Stimulated activated CD4-positive, alpha-beta T cell treated with anti-CD3 and anti-CD28 coated beads, Interleukin-15, amount 100 ng/mL, for 24 hours (primary cell): ENCODE data around the gene CHCHD4.
A peak's percentile ranks its signal among the peaks of the same experiment; 100 is the strongest.

Experiments used
- DNase-seq: peaks from one replicate; pipeline ENCODE4 v3.0.0-alpha.2; 2020

The CHCHD4 gene

GRCh38 chr3:14124615-14125192 is at the start of gene CHCHD4, which contains the start of gene TMEM43:
TSS of gene CHCHD4 (minus strand) at chr3:14124870. CDS start at chr3:14124676, 194 bp downstream.
TSS of gene TMEM43 (plus strand) at chr3:14125052. CDS start at chr3:14125194, 142 bp downstream.
- DNase-seq: peak; percentile 98

- DNase-seq: no peak
Measured at GRCh38 chr3:14172496-14172895, 47.8 kb upstream of the CHCHD4 start.

GRCh38 chr3:14170531-14171159 is 46.0 kb upstream of the CHCHD4 start:
- DNase-seq: no peak

DNA sequence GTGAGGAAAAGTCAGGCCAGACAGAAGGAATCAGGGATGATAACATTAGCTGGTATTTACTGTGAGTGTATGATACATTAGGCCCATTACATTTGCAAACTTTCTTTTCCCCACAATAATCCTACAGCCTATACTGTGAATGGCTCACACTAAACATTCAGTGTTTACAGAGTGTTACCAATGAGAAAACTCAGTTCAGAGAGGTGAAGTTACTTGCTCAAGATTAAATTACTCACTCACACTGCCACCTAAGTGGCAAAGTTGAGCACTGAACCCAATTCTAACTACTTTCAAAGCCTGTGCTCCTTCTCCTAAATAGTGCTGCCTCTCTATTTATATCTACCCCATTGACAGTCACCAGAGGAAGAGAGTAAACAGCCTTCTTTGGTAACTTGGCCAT is 45.2 kb upstream of the CHCHD4 start:
- no peak for DNase-seq

GRCh38 chr3:14169435-14169834 is 44.8 kb upstream of the CHCHD4 start:
- no peak for DNase-seq

- no peak for DNase-seq
Measured at GRCh38 chr3:14166877-14167603, 42.4 kb upstream of the CHCHD4 start.

GRCh38 chr3:14162178-14162577 is 37.5 kb upstream of the CHCHD4 start:
- DNase-seq: no peak

DNA sequence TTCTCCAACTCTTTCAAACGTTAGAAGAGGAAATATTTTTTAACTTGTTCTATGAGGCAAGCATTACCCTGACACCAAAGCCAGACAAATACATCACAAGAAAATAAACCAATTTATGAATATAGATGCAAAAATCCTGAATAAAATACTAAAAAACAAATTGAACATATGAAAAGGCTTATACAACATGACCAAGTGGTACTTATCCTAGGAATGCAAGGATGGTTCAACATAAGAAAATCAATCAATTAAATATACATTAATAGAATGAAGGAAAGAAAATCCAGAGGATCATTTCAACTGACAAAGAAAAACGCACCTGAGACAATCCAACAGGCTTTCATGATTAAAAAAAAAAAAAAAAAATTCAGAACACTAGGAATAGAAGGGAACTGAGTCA is 36.6 kb upstream of the CHCHD4 start:
- DNase-seq: no peak

DNA sequence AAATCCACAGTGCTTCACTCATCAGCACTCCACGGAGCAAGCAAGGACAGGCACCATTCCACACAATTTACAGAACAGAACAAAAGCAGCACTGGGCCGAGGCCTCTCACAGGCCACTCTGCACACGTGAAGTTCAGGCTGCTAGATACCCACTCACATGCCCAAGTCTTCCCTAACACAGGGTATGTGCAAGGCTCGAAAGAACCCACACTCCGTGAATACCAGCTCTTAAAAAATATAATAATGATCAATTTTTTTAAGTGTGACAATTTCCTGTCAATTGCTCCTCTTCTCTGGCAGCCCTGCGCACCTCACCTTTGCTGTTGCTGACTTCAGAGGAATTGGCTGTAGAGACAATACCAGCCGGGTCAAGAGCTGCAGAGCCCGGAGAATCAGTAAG is 34.8 kb upstream of the CHCHD4 start:
- no peak for DNase-seq

- no peak for DNase-seq
Measured at GRCh38 chr3:14158370-14158769, 33.7 kb upstream of the CHCHD4 start.

DNA sequence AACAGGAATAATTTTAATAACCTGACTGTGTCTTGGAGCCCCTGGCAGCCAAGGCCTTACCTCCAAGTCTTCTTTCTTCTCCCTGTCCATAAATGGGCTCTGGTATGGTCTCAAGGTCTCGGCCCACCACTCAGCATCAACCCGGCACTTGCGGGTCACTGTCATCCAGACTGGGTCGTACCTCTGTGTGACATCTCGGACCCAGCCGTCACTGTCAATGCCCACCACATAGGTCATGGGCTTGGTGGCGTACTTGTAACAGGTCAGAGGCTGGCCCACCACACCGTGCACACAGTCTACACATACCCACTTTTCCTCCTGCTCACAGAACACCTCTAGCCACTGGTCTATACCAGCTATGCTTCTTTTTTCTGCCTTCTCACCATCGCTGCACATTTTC is 33.3 kb upstream of the CHCHD4 start:
- no peak for DNase-seq

GRCh38 chr3:14156843-14157561 is 32.3 kb upstream of the CHCHD4 start:
- DNase-seq: no peak

DNA sequence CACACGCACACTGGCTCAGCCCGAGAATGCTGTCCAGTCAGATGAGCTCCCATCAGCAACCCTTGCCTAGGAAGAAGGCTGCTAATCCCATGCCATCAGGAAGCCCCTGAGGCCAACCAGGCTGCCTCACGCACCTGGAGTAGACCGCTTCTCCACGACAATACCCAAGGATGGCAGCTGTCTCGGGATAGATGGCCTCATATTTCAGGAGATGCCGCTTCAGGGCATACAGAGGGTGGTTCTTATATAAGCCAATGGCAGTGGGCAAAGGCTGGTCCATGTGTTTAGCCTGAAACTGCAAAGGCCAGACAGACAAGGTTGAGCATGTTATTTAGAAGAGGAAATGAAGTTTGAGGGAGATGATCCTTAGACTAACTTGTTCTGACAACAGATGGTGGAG is 31.5 kb upstream of the CHCHD4 start:
- DNase-seq: no peak

GRCh38 chr3:14154895-14155440 is 30.3 kb upstream of the CHCHD4 start:
- no peak for DNase-seq

GRCh38 chr3:14154276-14154675 is 29.6 kb upstream of the CHCHD4 start:
- no peak for DNase-seq

GRCh38 chr3:14153663-14154062 is 29.0 kb upstream of the CHCHD4 start:
- no peak for DNase-seq

GRCh38 chr3:14152963-14153355 is 28.3 kb upstream of the CHCHD4 start:
- no peak for DNase-seq

GRCh38 chr3:14152233-14152962 is 27.7 kb upstream of the CHCHD4 start:
- no peak for DNase-seq

- DNase-seq: no peak
Measured at GRCh38 chr3:14151471-14152083, 26.9 kb upstream of the CHCHD4 start.

- DNase-seq: no peak
Measured at GRCh38 chr3:14150491-14151230, 26.0 kb upstream of the CHCHD4 start.

- no peak for DNase-seq
Measured at GRCh38 chr3:14150078-14150477, 25.4 kb upstream of the CHCHD4 start.
